ENCODE data around the gene KCNQ5.
A peak's percentile ranks its signal among the peaks of the same experiment; 100 is the strongest.
"Not testable (repeated sequence)": the region's sequence is repeated elsewhere in the genome, so short reads cannot be mapped to it uniquely, and the experiment has no call there.

The KCNQ5 gene

DNA sequence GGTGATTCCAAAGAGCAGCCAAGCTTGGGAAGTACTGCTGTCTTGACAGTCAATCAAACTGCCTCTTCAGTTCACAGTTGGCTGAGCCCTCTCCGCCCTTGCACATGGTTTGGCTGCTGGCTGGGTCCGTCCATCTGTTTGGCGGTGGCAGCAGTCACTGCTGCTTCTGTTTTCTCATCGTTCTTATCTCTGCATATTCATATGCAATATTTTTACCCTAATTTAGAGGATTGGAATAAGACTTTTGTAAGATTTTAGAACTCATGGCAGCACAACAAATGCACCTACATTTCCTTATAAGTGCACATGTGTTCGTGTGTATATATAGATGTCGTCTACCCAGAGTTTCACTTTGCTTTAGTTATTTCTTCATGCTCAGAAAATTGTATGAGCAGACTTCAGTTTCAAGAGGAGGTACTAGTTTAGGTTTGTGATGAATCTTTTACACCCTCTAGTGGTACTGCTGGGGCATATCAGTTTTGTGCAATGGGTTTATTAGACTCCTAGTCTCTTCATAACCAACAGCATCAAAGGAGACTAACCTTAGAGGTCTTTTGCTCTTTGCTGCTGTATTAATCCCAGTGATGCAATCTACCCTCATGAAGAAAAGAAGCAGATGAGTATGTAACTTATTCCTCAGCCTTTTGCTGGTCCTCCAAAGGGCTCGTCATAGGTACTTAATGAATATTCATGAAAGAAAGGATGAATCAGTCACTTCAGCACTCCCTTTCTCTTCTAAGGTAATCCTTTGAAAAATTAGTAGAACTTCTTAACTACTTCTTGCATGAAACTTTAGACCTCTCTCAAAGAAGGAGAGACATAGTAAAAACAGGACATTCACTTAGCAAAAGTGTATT is 559.1 kb downstream of the KCNQ5 start:
- H3K27me3 Mint-ChIP-seq: no peaks in the 10 kb centered on the region
- peak overlapping the region; percentile 18 for H3K4me3 Mint-ChIP-seq
- no peaks in the 10 kb centered on the region for H3K36me3 Mint-ChIP-seq
- H3K4me1 Mint-ChIP-seq (ENCODE audit: low read depth): peaks cover 5% of the 10 kb centered on the region
- no peaks in the 10 kb centered on the region for H3K9me3 Mint-ChIP-seq (ENCODE audit: low read depth)
- no peak overlapping the region for H3K27ac Mint-ChIP-seq

GRCh38 chr6:73182021-73182607 is 560.2 kb downstream of the KCNQ5 start:
- Mint-ChIP-seq H3K9me3 (ENCODE audit: low read depth) (no peaks in the 10 kb centered on the region), H3K27me3 (no peaks in the 10 kb centered on the region), H3K27ac (no peak overlapping the region), H3K4me1 (ENCODE audit: low read depth) (peaks cover 5% of the 10 kb centered on the region), H3K36me3 (no peaks in the 10 kb centered on the region), H3K4me3 (no peak overlapping the region)

- not testable (repeated sequence) for H3K27me3 Mint-ChIP-seq; H3K27ac Mint-ChIP-seq; H3K9me3 Mint-ChIP-seq (ENCODE audit: low read depth); H3K4me1 Mint-ChIP-seq (ENCODE audit: low read depth); H3K4me3 Mint-ChIP-seq
- peaks cover 15% of the 10 kb centered on the region for H3K36me3 Mint-ChIP-seq
These were observed 571.4 kb downstream of the KCNQ5 start for GRCh38 chr6:73193302-73193701.

DNA sequence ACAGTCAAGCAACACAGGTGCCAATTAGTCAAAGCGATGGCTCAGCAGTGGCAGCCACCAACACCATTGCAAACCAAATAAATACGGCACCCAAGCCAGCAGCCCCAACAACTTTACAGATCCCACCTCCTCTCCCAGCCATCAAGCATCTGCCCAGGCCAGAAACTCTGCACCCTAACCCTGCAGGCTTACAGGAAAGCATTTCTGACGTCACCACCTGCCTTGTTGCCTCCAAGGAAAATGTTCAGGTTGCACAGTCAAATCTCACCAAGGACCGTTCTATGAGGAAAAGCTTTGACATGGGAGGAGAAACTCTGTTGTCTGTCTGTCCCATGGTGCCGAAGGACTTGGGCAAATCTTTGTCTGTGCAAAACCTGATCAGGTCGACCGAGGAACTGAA is 572.9 kb downstream of the KCNQ5 start:
- peaks cover 15% of the 10 kb centered on the region for H3K36me3 Mint-ChIP-seq
- no peak overlapping the region for H3K27ac Mint-ChIP-seq
- no peak overlapping the region for H3K4me3 Mint-ChIP-seq
- H3K9me3 Mint-ChIP-seq (ENCODE audit: low read depth): no peaks in the 10 kb centered on the region
- no peaks in the 10 kb centered on the region for H3K27me3 Mint-ChIP-seq
- H3K4me1 Mint-ChIP-seq (ENCODE audit: low read depth): no peaks in the 10 kb centered on the region

DNA sequence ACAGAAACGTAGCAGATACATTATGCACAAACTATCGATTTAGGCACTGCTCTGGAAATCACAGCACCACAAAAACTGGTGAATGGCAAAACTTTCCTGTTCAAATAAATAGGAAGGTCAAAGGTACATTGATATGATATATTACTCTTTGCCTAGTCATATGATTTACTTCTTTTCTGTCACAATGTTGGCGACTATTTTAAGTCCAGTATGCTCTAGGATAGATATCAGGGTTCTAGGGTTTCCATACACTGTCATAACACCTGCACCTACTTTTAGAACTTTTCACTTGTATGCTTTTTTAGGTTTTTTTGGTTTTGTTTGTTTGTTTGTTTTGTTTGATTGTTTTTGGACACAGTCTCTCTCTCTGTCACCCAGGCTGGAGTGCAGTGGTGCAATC is 578.4 kb downstream of the KCNQ5 start:
- H3K9me3 Mint-ChIP-seq (ENCODE audit: low read depth): no peaks in the 10 kb centered on the region
- H3K27me3 Mint-ChIP-seq: no peaks in the 10 kb centered on the region
- peaks cover 2% of the 10 kb centered on the region for H3K36me3 Mint-ChIP-seq
- no peak overlapping the region for H3K4me3 Mint-ChIP-seq
- no peak overlapping the region for H3K27ac Mint-ChIP-seq
- no peaks in the 10 kb centered on the region for H3K4me1 Mint-ChIP-seq (ENCODE audit: low read depth)

DNA sequence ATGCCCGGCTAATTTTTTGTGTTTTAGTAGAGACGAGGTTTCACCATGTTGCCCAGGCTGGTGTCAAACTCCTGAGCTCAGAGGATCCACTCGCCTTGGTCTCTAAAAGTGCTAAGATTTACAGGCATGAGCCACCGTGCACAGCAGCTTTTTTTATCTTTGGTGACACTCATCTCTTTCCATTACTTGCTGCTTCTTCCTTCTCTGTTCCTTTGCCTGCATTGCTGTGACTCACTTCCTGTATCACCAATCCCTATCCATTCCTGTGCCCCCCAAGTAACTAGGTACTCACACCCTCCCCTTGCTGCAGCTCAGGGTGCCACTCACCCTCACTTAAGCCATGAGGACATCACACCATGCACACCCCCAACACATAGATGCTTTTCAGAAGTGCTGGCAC is 578.9 kb downstream of the KCNQ5 start:
- Mint-ChIP-seq H3K27me3 (no peaks in the 10 kb centered on the region), H3K27ac (no peak overlapping the region), H3K9me3 (ENCODE audit: low read depth) (no peaks in the 10 kb centered on the region), H3K4me1 (ENCODE audit: low read depth) (no peaks in the 10 kb centered on the region), H3K36me3 (peaks cover 2% of the 10 kb centered on the region), H3K4me3 (no peak overlapping the region)

DNA sequence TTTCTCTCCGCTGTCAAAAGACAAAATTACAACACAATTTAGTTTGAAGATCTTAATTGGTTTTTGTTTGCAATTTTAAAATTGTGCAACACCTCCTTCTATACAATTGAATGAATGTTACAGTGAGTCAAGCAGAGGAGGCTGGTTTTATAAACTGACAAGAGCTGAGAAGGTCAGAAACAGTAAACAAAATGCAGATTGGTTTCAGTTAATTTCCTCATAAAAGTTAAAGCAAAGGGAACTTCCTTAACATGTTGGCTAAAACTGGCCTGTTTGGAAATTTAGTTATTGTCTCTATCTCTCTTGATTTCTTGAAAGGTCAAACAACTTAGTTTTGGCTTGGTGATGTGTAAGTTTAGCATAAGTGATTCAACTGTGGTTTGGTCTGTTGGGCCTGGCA is 581.2 kb downstream of the KCNQ5 start:
- H3K9me3 Mint-ChIP-seq (ENCODE audit: low read depth): no peaks in the 10 kb centered on the region
- H3K27me3 Mint-ChIP-seq: no peaks in the 10 kb centered on the region
- H3K36me3 Mint-ChIP-seq: no peaks in the 10 kb centered on the region
- H3K27ac Mint-ChIP-seq: no peak overlapping the region
- H3K4me1 Mint-ChIP-seq (ENCODE audit: low read depth): no peaks in the 10 kb centered on the region
- no peak overlapping the region for H3K4me3 Mint-ChIP-seq

DNA sequence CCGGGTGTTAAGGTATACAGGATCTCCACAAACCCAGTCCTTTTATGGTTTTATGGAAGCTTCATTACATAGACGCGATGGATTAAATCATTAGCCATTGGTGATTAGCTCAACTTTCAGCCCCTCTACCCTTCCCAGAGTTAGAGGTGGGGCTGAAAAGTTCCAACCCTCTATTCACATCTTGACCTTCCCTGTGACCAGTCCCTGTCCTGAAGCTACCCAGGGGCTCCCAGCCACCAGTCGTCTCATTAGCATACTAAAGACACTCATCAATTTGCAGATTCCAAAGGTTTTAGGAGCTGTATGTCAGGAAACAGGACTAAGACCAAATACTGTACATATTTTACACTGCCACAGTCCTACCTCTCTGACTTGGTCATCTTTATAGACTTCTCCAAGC is 582.4 kb downstream of the KCNQ5 start:
- no peaks in the 10 kb centered on the region for H3K36me3 Mint-ChIP-seq

DNA sequence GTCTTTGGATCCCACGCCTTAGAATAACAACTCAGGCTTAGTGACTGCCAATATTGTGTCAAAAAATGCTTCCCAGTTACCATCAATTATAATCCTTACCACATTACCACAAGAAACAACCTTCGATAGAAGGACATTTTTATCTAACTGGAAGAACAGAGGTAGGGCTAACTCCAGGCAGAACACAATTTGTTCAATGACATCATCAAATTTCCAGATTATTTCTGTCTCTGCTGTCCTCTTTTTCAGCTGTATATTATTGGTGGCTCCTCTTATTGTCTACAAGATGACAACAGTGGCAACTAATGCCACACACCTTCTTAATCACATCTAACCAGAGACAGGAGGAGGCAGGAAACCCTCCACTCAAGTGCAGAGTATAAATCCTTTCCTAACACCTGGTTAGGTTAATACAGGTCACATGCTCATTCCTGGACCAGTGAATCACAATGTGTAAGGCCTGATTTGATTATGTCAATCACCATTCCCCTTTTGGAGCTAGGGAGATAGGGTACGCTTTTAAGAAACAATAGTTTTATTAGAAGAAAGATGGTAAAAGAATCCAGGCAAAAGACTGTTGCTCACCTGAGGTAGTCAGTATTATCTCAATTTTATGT is 585.5 kb downstream of the KCNQ5 start:
- Mint-ChIP-seq H3K27ac (no peak overlapping the region), H3K4me3 (no peak overlapping the region), H3K36me3 (no peaks in the 10 kb centered on the region), H3K27me3 (no peaks in the 10 kb centered on the region), H3K4me1 (ENCODE audit: low read depth) (no peaks in the 10 kb centered on the region), H3K9me3 (ENCODE audit: low read depth) (no peaks in the 10 kb centered on the region)

More for the DNA sequence above, 582.4 kb downstream of the KCNQ5 start:
- H3K4me3 Mint-ChIP-seq: no peak overlapping the region
- no peaks in the 10 kb centered on the region for H3K4me1 Mint-ChIP-seq (ENCODE audit: low read depth)
- H3K9me3 Mint-ChIP-seq (ENCODE audit: low read depth): no peaks in the 10 kb centered on the region
- H3K27ac Mint-ChIP-seq: no peak overlapping the region
- H3K27me3 Mint-ChIP-seq: no peaks in the 10 kb centered on the region

GRCh38 chr6:73209117-73209516 is 587.3 kb downstream of the KCNQ5 start:
- Mint-ChIP-seq H3K36me3 (no peaks in the 10 kb centered on the region), H3K4me1 (ENCODE audit: low read depth) (no peaks in the 10 kb centered on the region), H3K4me3 (no peak overlapping the region), H3K9me3 (ENCODE audit: low read depth) (no peaks in the 10 kb centered on the region), H3K27me3 (no peaks in the 10 kb centered on the region), H3K27ac (no peak overlapping the region)

- H3K9me3 Mint-ChIP-seq (ENCODE audit: low read depth): no peaks in the 10 kb centered on the region
- no peaks in the 10 kb centered on the region for H3K4me1 Mint-ChIP-seq (ENCODE audit: low read depth)
- H3K27ac Mint-ChIP-seq: no peak overlapping the region
- no peak overlapping the region for H3K4me3 Mint-ChIP-seq
- H3K27me3 Mint-ChIP-seq: no peaks in the 10 kb centered on the region
- H3K36me3 Mint-ChIP-seq: no peaks in the 10 kb centered on the region
These were observed 595.0 kb downstream of the KCNQ5 start for GRCh38 chr6:73216859-73217258.

- no peaks in the 10 kb centered on the region for H3K4me1 Mint-ChIP-seq (ENCODE audit: low read depth)
- no peak within 1 kb of the TSS for H3K27ac Mint-ChIP-seq
- no peak within 1 kb of the TSS for H3K4me3 Mint-ChIP-seq
These were observed 603.5 kb downstream of the KCNQ5 start, which contains the start of gene KHDC1L for GRCh38 chr6:73225396-73225795. Gene KHDC1L (minus strand): TSS chr6:73225496. CDS start chr6:73225408, 88 bp downstream.

GRCh38 chr6:73227606-73228255 is 605.9 kb downstream of the KCNQ5 start:
- Mint-ChIP-seq H3K4me1 (ENCODE audit: low read depth) (no peaks in the 10 kb centered on the region), H3K27ac (no peak overlapping the region), H3K9me3 (ENCODE audit: low read depth) (no peaks in the 10 kb centered on the region), H3K4me3 (no peak overlapping the region), H3K36me3 (no peaks in the 10 kb centered on the region), H3K27me3 (no peaks in the 10 kb centered on the region)

More at GRCh38 chr6:73225396-73225795, 603.5 kb downstream of the KCNQ5 start, which contains the start of gene KHDC1L:
- no peaks in the 10 kb centered on the region for H3K36me3 Mint-ChIP-seq
- no peaks in the 10 kb centered on the region for H3K9me3 Mint-ChIP-seq (ENCODE audit: low read depth)
- H3K27me3 Mint-ChIP-seq: no peaks in the 10 kb centered on the region

DNA sequence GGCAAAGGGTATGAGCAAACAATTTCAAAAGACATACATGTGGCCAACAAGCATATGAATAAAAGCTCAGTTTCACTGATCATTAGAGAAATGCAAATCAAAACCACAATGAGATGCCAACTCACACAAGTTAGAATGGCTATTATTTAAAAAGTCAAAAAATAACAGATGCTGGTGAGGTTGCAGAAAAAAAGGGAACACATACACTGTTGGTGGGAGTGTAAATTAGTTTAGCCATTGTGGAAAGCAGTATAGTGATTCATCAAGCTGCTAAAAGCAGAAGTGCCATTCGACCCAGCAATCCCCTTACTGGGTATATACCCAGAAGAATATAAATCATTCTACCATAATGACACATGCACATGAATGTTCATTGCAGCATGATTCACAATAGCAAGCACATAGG is 610.1 kb downstream of the KCNQ5 start:
- Mint-ChIP-seq H3K36me3 (no peaks in the 10 kb centered on the region), H3K27me3 (no peaks in the 10 kb centered on the region), H3K27ac (no peak overlapping the region), H3K4me1 (ENCODE audit: low read depth) (no peaks in the 10 kb centered on the region), H3K4me3 (no peak overlapping the region), H3K9me3 (ENCODE audit: low read depth) (no peaks in the 10 kb centered on the region)

DNA sequence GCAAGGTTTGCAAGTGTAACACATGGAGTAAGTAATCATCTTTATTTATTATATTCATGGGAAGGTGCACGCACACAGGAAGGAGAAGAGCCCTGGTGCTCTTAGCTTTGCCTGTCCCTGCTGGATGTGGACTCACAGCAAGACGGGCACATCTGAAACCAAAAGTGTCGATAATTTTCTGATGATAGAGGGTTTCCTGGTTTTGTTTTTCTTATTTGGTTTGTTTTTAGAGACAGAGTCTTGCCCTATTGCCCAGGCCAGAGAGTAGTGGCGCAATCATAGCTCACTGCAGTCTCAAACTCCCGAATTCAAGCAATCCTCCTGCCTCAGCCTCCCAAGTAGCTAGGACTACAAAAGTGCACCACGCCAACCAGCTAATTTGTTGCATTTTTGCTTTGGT is 611.2 kb downstream of the KCNQ5 start:
- Mint-ChIP-seq H3K4me3 (no peak overlapping the region), H3K27me3 (no peaks in the 10 kb centered on the region), H3K27ac (no peak overlapping the region), H3K9me3 (ENCODE audit: low read depth) (no peaks in the 10 kb centered on the region), H3K36me3 (no peaks in the 10 kb centered on the region), H3K4me1 (ENCODE audit: low read depth) (no peaks in the 10 kb centered on the region)
